Middle frontal gyrus (tissue), 1 donor: ENCODE results near the gene ZNF490.

ENCODE experiments used
- DNase-seq: peaks from one replicate; pipeline ENCODE4 v3.0.0-alpha.2; 2015; ENCODE audit warnings: low spot score; ENCODE audit errors: extremely low spot score

Gene ZNF490

GRCh38 chr19:12545267-12545666 lies 65.3 kb downstream of the ZNF490 start:
- DNase-seq = no peak

- DNase-seq = no peak
These were observed 66.2 kb downstream of the ZNF490 start for GRCh38 chr19:12544401-12544876.

- DNase-seq = no peak
These were observed 66.8 kb downstream of the ZNF490 start for GRCh38 chr19:12543855-12544254.
